BE2C (cell line): ENCODE data around the gene CD27.
"Not testable (repeated sequence)": the region's sequence is repeated elsewhere in the genome, so short reads cannot be mapped to it uniquely, and the experiment has no call there.

Experiments
- DNase-seq: peaks from one replicate; pipeline ENCODE4 v3.0.0-alpha.2; 2020
- H3K27me3 ChIP-seq: fragments of 250-450 bp; sonication (Bioruptor Pico); 2 replicates; pipeline ENCODE4 v1.5.1; 2020; ENCODE audit warnings: mild to moderate bottlenecking
- H3K36me3 ChIP-seq: fragments of 250-450 bp; sonication (Bioruptor Pico); 2 replicates; pipeline ENCODE4 v1.5.1; 2020; ENCODE audit warnings: mild to moderate bottlenecking
- H3K4me1 ChIP-seq: fragments of 250-450 bp; sonication (Bioruptor Pico); 2 replicates; pipeline ENCODE4 v1.5.1; 2020
- H3K4me3 ChIP-seq: 2 replicates; pipeline ENCODE4 v1.5.1; 2011; ENCODE audit warnings: low read depth, low read length
- H3K9me3 ChIP-seq: fragments of 250-450 bp; sonication (Bioruptor Pico); 2 replicates; pipeline ENCODE4 v1.5.1; 2020
- CTCF ChIP-seq: IDR thresholded peaks from 2 replicates; pipeline ENCODE4 v1.5.1; 2012; ENCODE audit warnings: mild to moderate bottlenecking, low read depth, low read length

Gene CD27

GRCh38 chr12:6469092-6469491 is 24.3 kb downstream of the CD27 start:
- H3K27me3 ChIP-seq: no peaks in the 10 kb centered on the region
- H3K4me3 ChIP-seq: no peak overlapping the region
- no peak for TF ChIP-seq CTCF
- H3K4me1 ChIP-seq: peaks cover 4% of the 10 kb centered on the region; the same call in 1 of the 2 replicates
- DNase-seq: no peak
- H3K36me3 ChIP-seq: peaks cover 16% of the 10 kb centered on the region
- H3K9me3 ChIP-seq: no peaks in the 10 kb centered on the region

GRCh38 chr12:6469609-6470374 is 25.0 kb downstream of the CD27 start:
- TF ChIP-seq CTCF: no peak
- H3K9me3 ChIP-seq: no peaks in the 10 kb centered on the region
- no peak for DNase-seq
- H3K36me3 ChIP-seq: peaks cover 9% of the 10 kb centered on the region
- peaks cover 4% of the 10 kb centered on the region; the same call in 1 of the 2 replicates for H3K4me1 ChIP-seq
- H3K4me3 ChIP-seq: peak overlapping the region; percentile 81
- no peaks in the 10 kb centered on the region for H3K27me3 ChIP-seq

- peak; percentile 99 for DNase-seq
- H3K4me1 ChIP-seq: peaks cover 4% of the 10 kb centered on the region; the same call in 1 of the 2 replicates
- no peaks in the 10 kb centered on the region for H3K27me3 ChIP-seq
- peak within 1 kb of the TSS; percentile 81 for H3K4me3 ChIP-seq
- no peaks in the 10 kb centered on the region for H3K9me3 ChIP-seq
- TF ChIP-seq CTCF: no peak
- H3K36me3 ChIP-seq: peaks cover 4% of the 10 kb centered on the region
Measured at GRCh38 chr12:6470375-6471163, 25.8 kb downstream of the CD27 start, which contains the start of gene VAMP1. TSS of gene VAMP1 (minus strand) at chr12:6470677. CDS start at chr12:6470531, 146 bp downstream.

- H3K36me3 ChIP-seq: no peaks in the 10 kb centered on the region
- H3K4me3 ChIP-seq: no peak overlapping the region
- H3K27me3 ChIP-seq: no peaks in the 10 kb centered on the region
- no peaks in the 10 kb centered on the region for H3K9me3 ChIP-seq
- peaks cover 4% of the 10 kb centered on the region; the same call in 1 of the 2 replicates for H3K4me1 ChIP-seq
- no peak for TF ChIP-seq CTCF
- no peak for DNase-seq
Measured at GRCh38 chr12:6471989-6472360, 27.2 kb downstream of the CD27 start.

GRCh38 chr12:6472491-6472890 is 27.7 kb downstream of the CD27 start:
- H3K27me3 ChIP-seq: no peaks in the 10 kb centered on the region
- H3K4me3 ChIP-seq: no peak overlapping the region
- H3K4me1 ChIP-seq: peaks cover 4% of the 10 kb centered on the region; the same call in 1 of the 2 replicates
- DNase-seq: no peak
- no peaks in the 10 kb centered on the region for H3K36me3 ChIP-seq
- TF ChIP-seq CTCF: no peak
- H3K9me3 ChIP-seq: no peaks in the 10 kb centered on the region

GRCh38 chr12:6475233-6475975 is 30.6 kb downstream of the CD27 start:
- H3K27me3 ChIP-seq, H3K4me3 ChIP-seq, H3K9me3 ChIP-seq, DNase-seq, H3K36me3 ChIP-seq, H3K4me1 ChIP-seq: not testable (repeated sequence)
